ENCODE results near the gene CEL. TPM values are rescaled to one million over a fixed set of nuclear protein-coding genes. Genes with fewer than 3 reads are reported as not detected.

CEL gene
- total and polyA plus RNA-seq, 2 donors (not counting 3 experiments of a cell fraction or from before 2014, with no cell fraction given) = 0.92 to 1.1 TPM

DNA sequence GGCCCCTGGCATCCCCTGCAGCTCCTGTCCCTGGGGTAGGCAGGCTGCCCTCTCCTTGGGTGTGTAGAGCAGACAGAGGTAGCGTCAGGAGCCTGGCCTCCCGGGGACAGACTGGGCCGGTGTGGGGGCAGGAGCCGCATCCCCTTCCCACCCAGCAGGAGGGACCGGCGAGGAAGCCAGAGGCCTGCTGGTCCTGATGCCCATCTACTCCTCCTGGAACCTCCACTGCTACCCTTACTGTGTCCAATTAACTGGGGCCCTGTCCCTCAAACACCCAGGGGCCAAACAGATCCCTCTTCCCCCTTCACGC lies 43.6 kb downstream of the CEL start:
- Histone ChIP-seq H3K9ac (replicated peaks; ENCODE audit: extremely low read depth, insufficient read depth, low read length) (no peak overlapping the region), H2AFZ (ENCODE audit: low read depth, low read length) (no peak overlapping the region), H4K20me1 (replicated peaks; ENCODE audit: control insufficient read depth, extremely low read depth, insufficient read depth, low read length) (no peaks in the 10 kb centered on the region), H3K4me2 (ENCODE audit: insufficient read depth, low read length) (no peak overlapping the region), H3K79me2 (ENCODE audit: control insufficient read depth, insufficient read depth, low read length) (no peaks in the 10 kb centered on the region), H3K27ac (ENCODE audit: insufficient read depth, low read depth, low read length) (no peak overlapping the region), H3K4me1 (ENCODE audit: control insufficient read depth, extremely low read depth, insufficient read depth, low read length) (no peaks in the 10 kb centered on the region), H3K27me3 (ENCODE audit: control insufficient read depth in 2 of 2, insufficient read depth in 2 of 2, low read length in 2 of 2) (no peaks in the 10 kb centered on the region), H3K4me3 (replicated peaks in 1 of 3; ENCODE audit: insufficient read depth in 1 of 3, low read depth in 1 of 3, low read length in 3 of 3) (no peak overlapping the region), H3K9me3 (replicated peaks; ENCODE audit: control insufficient read depth, insufficient read depth, low read length) (no peaks in the 10 kb centered on the region), H3K36me3 (ENCODE audit: control insufficient read depth in 2 of 2, extremely low read depth in 1 of 2, insufficient read depth in 2 of 2, low read length in 2 of 2) (peaks cover 11 to 76% of the 10 kb centered on the region in 2 experiments), H3K9me1 (replicated peaks; ENCODE audit: control insufficient read depth, extremely low read depth, insufficient read depth, low read length) (no peaks in the 10 kb centered on the region)
- BruUV-seq (replicated peaks) = no TSS peak
- DNase-seq (ENCODE audit: low read depth, low spot score) (no peak), FAIRE-seq (no peak)
- ChIA-PET POLR2A (no interaction called here), CTCF (interaction anchor here (1.1 to 8.0 kb wide), 3 partner anchors 12 to 42 kb away, joined by 3 to 110 read pairs (median 3); no protein-coding TSS in a partner anchor)
- TF ChIP-seq GATA2 (IDR thresholded peaks at IDR 0.05; ENCODE audit: insufficient read depth, insufficient read length, low read depth, low read length) (no peak), EZH2 (IDR thresholded peaks at IDR 0.05; ENCODE audit: borderline replicate concordance, low read depth, low read length, severe bottlenecking) (no peak), JUN (IDR thresholded peaks at IDR 0.05; ENCODE audit: borderline replicate concordance, insufficient read depth, insufficient read length, low read depth) (no peak), POLR2AphosphoS5 (IDR thresholded peaks at IDR 0.05; ENCODE audit: insufficient read depth, low read depth, low read length) (no peak), POLR2A (IDR thresholded peaks at IDR 0.05; ENCODE audit: low read depth, low read length) (no peak), FOS (IDR thresholded peaks at IDR 0.05; ENCODE audit: borderline replicate concordance, insufficient read depth, low read length) (no peak), MYC (IDR thresholded peaks at IDR 0.05; ENCODE audit: low read depth, low read length) (no peak)
- TF ChIP-seq, protein P1, sequence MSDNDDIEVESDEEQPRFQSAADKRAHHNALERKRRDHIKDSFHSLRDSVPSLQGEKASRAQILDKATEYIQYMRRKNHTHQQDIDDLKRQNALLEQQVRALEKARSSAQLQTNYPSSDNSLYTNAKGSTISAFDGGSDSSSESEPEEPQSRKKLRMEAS (IDR thresholded peaks at IDR 0.05; ENCODE audit: insufficient read depth, insufficient read length) = no peak
- TF ChIP-seq, protein P2, sequence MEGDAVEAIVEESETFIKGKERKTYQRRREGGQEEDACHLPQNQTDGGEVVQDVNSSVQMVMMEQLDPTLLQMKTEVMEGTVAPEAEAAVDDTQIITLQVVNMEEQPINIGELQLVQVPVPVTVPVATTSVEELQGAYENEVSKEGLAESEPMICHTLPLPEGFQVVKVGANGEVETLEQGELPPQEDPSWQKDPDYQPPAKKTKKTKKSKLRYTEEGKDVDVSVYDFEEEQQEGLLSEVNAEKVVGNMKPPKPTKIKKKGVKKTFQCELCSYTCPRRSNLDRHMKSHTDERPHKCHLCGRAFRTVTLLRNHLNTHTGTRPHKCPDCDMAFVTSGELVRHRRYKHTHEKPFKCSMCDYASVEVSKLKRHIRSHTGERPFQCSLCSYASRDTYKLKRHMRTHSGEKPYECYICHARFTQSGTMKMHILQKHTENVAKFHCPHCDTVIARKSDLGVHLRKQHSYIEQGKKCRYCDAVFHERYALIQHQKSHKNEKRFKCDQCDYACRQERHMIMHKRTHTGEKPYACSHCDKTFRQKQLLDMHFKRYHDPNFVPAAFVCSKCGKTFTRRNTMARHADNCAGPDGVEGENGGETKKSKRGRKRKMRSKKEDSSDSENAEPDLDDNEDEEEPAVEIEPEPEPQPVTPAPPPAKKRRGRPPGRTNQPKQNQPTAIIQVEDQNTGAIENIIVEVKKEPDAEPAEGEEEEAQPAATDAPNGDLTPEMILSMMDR (IDR thresholded peaks at IDR 0.05; ENCODE audit: extremely low read depth in 1 of 2, insufficient read depth in 1 of 2, low read depth in 1 of 2, low read length in 2 of 2) = no peak
- dilution Hi-C loops (cut with MboI; ENCODE audit: extremely low pct_ligation_motif_present, low sequenced_read_pairs) (no loop called here), intact Hi-C loops (cut with micrococcal nuclease) (loop anchor here (2.0 kb wide), 1 partner anchor 15 kb away; the partner anchor contains the start of gene RALGDS)

All from endothelial cell of umbilical vein (primary cell).